Fibroblast of lung (primary cell): ENCODE measurements around the gene ICA1. TPM values are rescaled to one million over a fixed set of nuclear protein-coding genes. Genes with fewer than 3 reads are reported as not detected.

Experiments used
- DNase-seq, 2 donors: peaks; one replicate each; pipeline versions ENCODE4 v3.0.0 to v3.0.0-alpha.2; 2010; ENCODE audit warnings: low read depth in 2 of 2
- H2AFZ ChIP-seq: 2 replicates; pipeline ENCODE4 v1.5.1; 2012; ENCODE audit warnings: low read length, control low read depth, inconsistent platforms
- H3K27ac ChIP-seq: 2 replicates; pipeline ENCODE4 v1.5.1; 2011; ENCODE audit warnings: low read length, control low read depth; ENCODE audit not compliant: insufficient read depth
- H3K27me3 ChIP-seq: 2 replicates; pipeline ENCODE4 v1.5.1; 2011; ENCODE audit warnings: mild to moderate bottlenecking, low read length; ENCODE audit not compliant: control insufficient read depth, insufficient read depth
- H3K36me3 ChIP-seq: 2 replicates; pipeline ENCODE4 v1.5.1; 2011; ENCODE audit warnings: low read length; ENCODE audit not compliant: control insufficient read depth, insufficient read depth
- H3K4me1 ChIP-seq: 2 replicates; pipeline ENCODE4 v1.5.1; 2011; ENCODE audit warnings: low read length; ENCODE audit not compliant: control insufficient read depth, insufficient read depth; ENCODE audit errors: extremely low read depth
- H3K4me2 ChIP-seq: 2 replicates; pipeline ENCODE4 v1.5.1; 2011; ENCODE audit warnings: low read length, control low read depth; ENCODE audit not compliant: insufficient read depth; ENCODE audit errors: extremely low read depth
- H3K4me3 ChIP-seq, 4 experiments: fragments of 200-600 bp in 1 of 4; sonication (generic) in 1 of 4; replicated peaks in 1 of 4; 2 replicates each; pipeline ENCODE4 v1.5.1; 2011 to 2016; ENCODE audit warnings: low read length in 4 of 4, low read depth in 3 of 4, mild to moderate bottlenecking in 3 of 4, control low read depth in 2 of 4, inconsistent platforms in 1 of 4, mixed read lengths in 1 of 4; ENCODE audit not compliant: insufficient read depth in 1 of 4; ENCODE audit errors: control extremely low read depth in 1 of 4
- H3K79me2 ChIP-seq: 2 replicates; pipeline ENCODE4 v1.5.1; 2012; ENCODE audit warnings: mild to moderate bottlenecking, low read length, inconsistent platforms; ENCODE audit not compliant: control insufficient read depth, insufficient read depth
- H3K9ac ChIP-seq: 2 replicates; pipeline ENCODE4 v1.5.1; 2011; ENCODE audit warnings: mild to moderate bottlenecking, low read length, control low read depth; ENCODE audit not compliant: insufficient read depth
- H3K9me3 ChIP-seq: 2 replicates; pipeline ENCODE4 v1.5.1; 2012; ENCODE audit warnings: low read depth, low read length; ENCODE audit not compliant: control insufficient read depth, insufficient read depth
- H4K20me1 ChIP-seq: 2 replicates; pipeline ENCODE4 v1.5.1; 2011; ENCODE audit warnings: low read length; ENCODE audit not compliant: control insufficient read depth, insufficient read depth; ENCODE audit errors: extremely low read depth
- EZH2 ChIP-seq: IDR thresholded peaks from 2 replicates; pipeline ENCODE4 v1.5.1; 2012; ENCODE audit warnings: low read length, control low read depth, mild to moderate bottlenecking; ENCODE audit errors: missing control alignments
- polyA plus RNA-seq, 2 donors: library from polyadenylated mRNA; depleted of rRNA in 1 of 2; stranded (reverse) in 1 of 2; unstranded in 1 of 2; fragments of >200 nt; gene quantifications; 2 replicates each; pipeline ENCODE4 v1.2.1, GENCODE V29; 2011 to 2012; ENCODE audit warnings: missing spikeins in 1 of 2
- total RNA-seq: library from RNA; depleted of rRNA; stranded (reverse); fragments of >200 nt; gene quantifications from 2 replicates; pipeline ENCODE4 v1.2.1, GENCODE V29; 2014
- TF ChIP-seq, protein P1 (sequence below), 2 donors: IDR thresholded peaks in 1 of 2; conservative IDR thresholded peaks in 1 of 2; 1 replicate in 1 of 2; 2 replicates in 1 of 2; pipeline ENCODE4 v1.5.1; 2011 to 2012; ENCODE audit warnings: low read length in 2 of 2, control low read depth in 1 of 2, inconsistent platforms in 1 of 2, low read depth in 1 of 2, mild to moderate bottlenecking in 1 of 2

The ICA1 gene
- total and polyA plus RNA-seq, 2 donors (not counting 1 experiment from before 2014, with no cell fraction given), result 0.17 TPM; not detected in 1

DNA sequence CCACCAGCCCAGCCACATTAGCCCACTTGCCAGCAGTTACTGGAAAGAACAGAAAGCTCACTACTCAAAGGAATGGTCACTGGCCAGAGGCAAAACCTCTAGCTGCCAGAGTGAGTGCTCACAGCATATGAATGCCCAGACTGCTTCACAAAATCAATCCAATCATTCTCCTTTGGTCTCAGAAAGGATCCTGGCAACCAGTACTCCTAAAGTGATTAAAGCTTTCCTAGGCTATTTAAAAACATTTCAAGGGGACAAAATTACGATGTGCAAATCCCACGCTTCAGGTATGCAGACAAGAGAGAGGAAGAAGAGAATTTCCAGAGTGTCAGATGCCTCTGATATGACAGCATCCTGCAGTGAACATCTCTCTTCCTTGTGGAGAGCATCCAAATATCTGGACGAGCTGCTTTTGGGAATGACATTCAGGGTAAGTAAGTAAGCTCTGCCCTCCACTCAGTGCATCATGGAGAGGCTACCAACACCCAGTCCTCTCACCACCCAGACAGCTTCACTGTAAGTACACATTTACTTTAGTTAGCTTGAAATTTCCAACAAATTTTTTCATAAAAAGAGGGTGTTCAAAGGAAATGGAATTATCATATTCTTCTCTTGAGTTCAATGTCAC, 25.1 kb downstream of the ICA1 start:
- no peaks in the 10 kb centered on the region for H4K20me1 ChIP-seq
- H3K27ac ChIP-seq, result no peak overlapping the region
- no peak for TF ChIP-seq EZH2
- TF ChIP-seq, protein P1, sequence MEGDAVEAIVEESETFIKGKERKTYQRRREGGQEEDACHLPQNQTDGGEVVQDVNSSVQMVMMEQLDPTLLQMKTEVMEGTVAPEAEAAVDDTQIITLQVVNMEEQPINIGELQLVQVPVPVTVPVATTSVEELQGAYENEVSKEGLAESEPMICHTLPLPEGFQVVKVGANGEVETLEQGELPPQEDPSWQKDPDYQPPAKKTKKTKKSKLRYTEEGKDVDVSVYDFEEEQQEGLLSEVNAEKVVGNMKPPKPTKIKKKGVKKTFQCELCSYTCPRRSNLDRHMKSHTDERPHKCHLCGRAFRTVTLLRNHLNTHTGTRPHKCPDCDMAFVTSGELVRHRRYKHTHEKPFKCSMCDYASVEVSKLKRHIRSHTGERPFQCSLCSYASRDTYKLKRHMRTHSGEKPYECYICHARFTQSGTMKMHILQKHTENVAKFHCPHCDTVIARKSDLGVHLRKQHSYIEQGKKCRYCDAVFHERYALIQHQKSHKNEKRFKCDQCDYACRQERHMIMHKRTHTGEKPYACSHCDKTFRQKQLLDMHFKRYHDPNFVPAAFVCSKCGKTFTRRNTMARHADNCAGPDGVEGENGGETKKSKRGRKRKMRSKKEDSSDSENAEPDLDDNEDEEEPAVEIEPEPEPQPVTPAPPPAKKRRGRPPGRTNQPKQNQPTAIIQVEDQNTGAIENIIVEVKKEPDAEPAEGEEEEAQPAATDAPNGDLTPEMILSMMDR (conservative IDR thresholded peaks at IDR 0.05 in 1 of 2, IDR thresholded peaks at IDR 0.05 in 1 of 2; ENCODE audit: low read depth in 1 of 2, low read length in 2 of 2), result no peak
- no peaks in the 10 kb centered on the region for H3K36me3 ChIP-seq
- no peak overlapping the region for H2AFZ ChIP-seq
- no peak overlapping the region for H3K9ac ChIP-seq
- no peak for DNase-seq
- no peak overlapping the region for H3K4me3 ChIP-seq
- H3K79me2 ChIP-seq, result no peaks in the 10 kb centered on the region
- no peak overlapping the region for H3K4me2 ChIP-seq
- no peaks in the 10 kb centered on the region for H3K27me3 ChIP-seq
- H3K4me1 ChIP-seq, result no peaks in the 10 kb centered on the region
- no peaks in the 10 kb centered on the region for H3K9me3 ChIP-seq

DNA sequence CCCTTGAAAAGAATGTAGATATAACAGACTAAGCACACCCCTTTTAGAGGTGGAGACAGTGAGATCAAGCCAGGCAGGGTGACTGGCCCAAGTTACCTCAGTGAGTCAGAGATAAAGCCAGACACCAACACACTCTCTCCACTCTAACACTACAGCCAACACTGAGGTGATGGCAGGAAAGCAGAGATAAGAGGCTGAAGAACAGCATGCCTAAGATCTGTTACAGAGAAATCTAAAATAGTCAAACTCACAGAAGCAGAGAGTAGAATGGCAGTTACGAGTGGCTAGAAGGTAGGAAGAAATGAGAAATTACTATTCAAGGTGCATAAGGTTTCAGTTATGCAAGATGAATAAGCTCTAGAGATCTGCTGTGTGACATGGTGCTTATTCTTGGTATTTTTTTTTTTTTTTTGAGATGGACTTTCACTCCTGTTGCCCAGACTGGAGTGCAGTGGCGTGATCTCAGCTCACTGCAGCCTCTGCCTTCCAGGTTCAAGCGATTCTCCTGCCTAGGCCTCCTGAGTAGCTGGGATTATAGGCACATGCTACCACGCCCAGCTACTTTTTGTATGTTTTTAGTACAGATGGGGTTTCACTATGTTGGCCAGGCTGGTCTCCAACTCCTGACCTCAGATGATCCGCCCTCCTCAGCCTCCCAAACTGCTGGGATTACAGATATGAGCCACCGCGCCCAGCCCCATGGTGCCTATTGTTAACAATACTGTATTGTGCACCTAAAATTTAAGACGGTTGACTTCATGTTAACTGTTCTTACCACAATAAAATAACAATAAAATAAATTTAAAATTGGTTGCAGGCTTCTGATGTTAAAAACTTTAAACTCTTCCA, 28.7 kb downstream of the ICA1 start:
- H2AFZ ChIP-seq, result no peak overlapping the region
- no peak for TF ChIP-seq EZH2
- TF ChIP-seq, protein P1 (conservative IDR thresholded peaks at IDR 0.05 in 1 of 2, IDR thresholded peaks at IDR 0.05 in 1 of 2; ENCODE audit: low read depth in 1 of 2, low read length in 2 of 2), result no peak
- no peak overlapping the region for H3K9ac ChIP-seq
- peak in 1 of 2 donors; percentile 55 for DNase-seq
- H3K4me3 ChIP-seq, result no peak overlapping the region
- H4K20me1 ChIP-seq, result no peaks in the 10 kb centered on the region
- no peaks in the 10 kb centered on the region for H3K36me3 ChIP-seq
- no peak overlapping the region for H3K27ac ChIP-seq
- H3K4me2 ChIP-seq, result no peak overlapping the region
- H3K79me2 ChIP-seq, result no peaks in the 10 kb centered on the region
- no peaks in the 10 kb centered on the region for H3K4me1 ChIP-seq
- H3K9me3 ChIP-seq, result no peaks in the 10 kb centered on the region
- H3K27me3 ChIP-seq, result no peaks in the 10 kb centered on the region

DNA sequence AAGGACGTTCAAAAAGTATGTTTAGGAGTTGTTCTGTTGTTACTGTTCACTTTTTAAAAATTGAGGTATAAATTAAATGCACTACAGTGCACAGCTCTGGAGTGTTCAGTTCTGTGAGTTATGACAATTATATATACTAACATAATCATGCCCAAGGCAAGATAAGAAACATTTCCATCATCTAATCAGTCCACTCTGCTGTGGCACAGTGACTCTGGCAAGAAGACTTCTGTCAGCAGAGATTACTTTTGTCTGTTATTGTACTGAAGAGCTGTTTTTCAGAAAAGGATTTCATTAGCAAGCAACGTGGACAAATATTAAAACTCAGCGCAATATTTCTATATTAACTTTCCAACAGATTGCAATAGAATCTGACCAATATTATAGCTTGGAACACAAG, 32.0 kb downstream of the ICA1 start:
- Histone ChIP-seq H2AFZ (no peak overlapping the region), H3K27me3 (no peaks in the 10 kb centered on the region), H3K9me3 (no peaks in the 10 kb centered on the region), H3K36me3 (no peaks in the 10 kb centered on the region), H3K4me1 (no peaks in the 10 kb centered on the region), H3K4me3 (no peak overlapping the region), H4K20me1 (no peaks in the 10 kb centered on the region), H3K27ac (no peak overlapping the region), H3K4me2 (no peak overlapping the region), H3K9ac (no peak overlapping the region), H3K79me2 (no peaks in the 10 kb centered on the region)
- TF ChIP-seq EZH2, result no peak
- TF ChIP-seq, protein P1 (conservative IDR thresholded peaks at IDR 0.05 in 1 of 2, IDR thresholded peaks at IDR 0.05 in 1 of 2; ENCODE audit: low read depth in 1 of 2, low read length in 2 of 2), result no peak
- DNase-seq, result no peak
